ENCODE data around the gene RTN4.

DNA sequence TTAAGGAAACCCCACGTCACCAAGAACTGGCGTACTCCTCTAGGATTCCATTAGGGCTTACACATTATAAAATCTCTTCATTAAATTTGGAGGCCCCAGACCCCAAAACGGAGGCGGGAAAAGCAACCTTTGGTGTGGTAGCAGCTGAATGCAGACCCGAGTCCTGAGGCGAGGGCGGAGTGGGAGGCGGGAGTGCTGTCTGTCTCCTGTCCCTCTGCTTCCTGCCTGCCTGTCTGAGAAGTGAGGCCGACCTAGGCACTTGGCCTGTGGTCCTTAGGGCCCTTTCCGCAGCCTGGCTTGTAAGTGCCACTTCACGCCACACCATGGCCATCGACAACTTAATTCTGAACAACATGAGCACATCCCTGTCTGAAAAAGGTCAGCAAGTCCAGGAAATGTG lies 102.1 kb downstream of the RTN4 start:
- TF ChIP-seq, protein P1, sequence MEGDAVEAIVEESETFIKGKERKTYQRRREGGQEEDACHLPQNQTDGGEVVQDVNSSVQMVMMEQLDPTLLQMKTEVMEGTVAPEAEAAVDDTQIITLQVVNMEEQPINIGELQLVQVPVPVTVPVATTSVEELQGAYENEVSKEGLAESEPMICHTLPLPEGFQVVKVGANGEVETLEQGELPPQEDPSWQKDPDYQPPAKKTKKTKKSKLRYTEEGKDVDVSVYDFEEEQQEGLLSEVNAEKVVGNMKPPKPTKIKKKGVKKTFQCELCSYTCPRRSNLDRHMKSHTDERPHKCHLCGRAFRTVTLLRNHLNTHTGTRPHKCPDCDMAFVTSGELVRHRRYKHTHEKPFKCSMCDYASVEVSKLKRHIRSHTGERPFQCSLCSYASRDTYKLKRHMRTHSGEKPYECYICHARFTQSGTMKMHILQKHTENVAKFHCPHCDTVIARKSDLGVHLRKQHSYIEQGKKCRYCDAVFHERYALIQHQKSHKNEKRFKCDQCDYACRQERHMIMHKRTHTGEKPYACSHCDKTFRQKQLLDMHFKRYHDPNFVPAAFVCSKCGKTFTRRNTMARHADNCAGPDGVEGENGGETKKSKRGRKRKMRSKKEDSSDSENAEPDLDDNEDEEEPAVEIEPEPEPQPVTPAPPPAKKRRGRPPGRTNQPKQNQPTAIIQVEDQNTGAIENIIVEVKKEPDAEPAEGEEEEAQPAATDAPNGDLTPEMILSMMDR (optimal IDR thresholded peaks at IDR 0.05 in 1 of 3, IDR thresholded peaks at IDR 0.05 in 1 of 3, conservative IDR thresholded peaks at IDR 0.05 in 1 of 3; ENCODE audit: extremely low read depth in 1 of 3, insufficient read depth in 2 of 3, low read length in 3 of 3) = no peak
- no peak for TF ChIP-seq EZH2 (IDR thresholded peaks at IDR 0.05; ENCODE audit: low read length)
